Progenitor cell of endocrine pancreas (in vitro differentiated cells): ENCODE data around the gene CCDC88B. TPM values are rescaled to one million over a fixed set of nuclear protein-coding genes. Genes with fewer than 3 reads are reported as not detected.

ENCODE experiments used
- DNase-seq: peaks from one replicate; pipeline ENCODE4 v3.0.0; 2021; ENCODE audit warnings: low spot score; ENCODE audit not compliant: unreplicated experiment
- H3K27ac Mint-ChIP-seq: 2 replicates; pipeline ENCODE4 v1.8.0; 2021; ENCODE audit warnings: mild to moderate bottlenecking, moderate library complexity, mixed read lengths
- H3K27me3 Mint-ChIP-seq: 2 replicates; pipeline ENCODE4 v1.8.0; 2021; ENCODE audit warnings: mixed read lengths
- H3K36me3 Mint-ChIP-seq: 2 replicates; pipeline ENCODE4 v1.8.0; 2022; ENCODE audit warnings: mixed read lengths; ENCODE audit not compliant: insufficient read depth
- H3K4me1 Mint-ChIP-seq: 2 replicates; pipeline ENCODE4 v1.8.0; 2021; ENCODE audit warnings: low read depth, mixed read lengths
- H3K4me3 Mint-ChIP-seq: 2 replicates; pipeline ENCODE4 v1.8.0; 2021; ENCODE audit warnings: low read depth, mild to moderate bottlenecking, moderate library complexity, mixed read lengths
- H3K9me3 Mint-ChIP-seq: 2 replicates; pipeline ENCODE4 v1.8.0; 2021; ENCODE audit warnings: low read depth, mixed read lengths
- total RNA-seq: library from RNA; stranded (reverse); gene quantifications from 2 replicates; pipeline ENCODE4 v1.2.1, GENCODE V29; 2021
- TF ChIP-seq, protein P1 (sequence below): fragments of 200-600 bp; sonication (generic); IDR thresholded peaks from one replicate; pipeline ENCODE4 v1.5.0; 2021; ENCODE audit warnings: antibody characterized with exemption, mild to moderate bottlenecking; ENCODE audit not compliant: unreplicated experiment

CCDC88B gene
- total RNA-seq, 1 donor from 2014 or later: 4.3 TPM

DNA sequence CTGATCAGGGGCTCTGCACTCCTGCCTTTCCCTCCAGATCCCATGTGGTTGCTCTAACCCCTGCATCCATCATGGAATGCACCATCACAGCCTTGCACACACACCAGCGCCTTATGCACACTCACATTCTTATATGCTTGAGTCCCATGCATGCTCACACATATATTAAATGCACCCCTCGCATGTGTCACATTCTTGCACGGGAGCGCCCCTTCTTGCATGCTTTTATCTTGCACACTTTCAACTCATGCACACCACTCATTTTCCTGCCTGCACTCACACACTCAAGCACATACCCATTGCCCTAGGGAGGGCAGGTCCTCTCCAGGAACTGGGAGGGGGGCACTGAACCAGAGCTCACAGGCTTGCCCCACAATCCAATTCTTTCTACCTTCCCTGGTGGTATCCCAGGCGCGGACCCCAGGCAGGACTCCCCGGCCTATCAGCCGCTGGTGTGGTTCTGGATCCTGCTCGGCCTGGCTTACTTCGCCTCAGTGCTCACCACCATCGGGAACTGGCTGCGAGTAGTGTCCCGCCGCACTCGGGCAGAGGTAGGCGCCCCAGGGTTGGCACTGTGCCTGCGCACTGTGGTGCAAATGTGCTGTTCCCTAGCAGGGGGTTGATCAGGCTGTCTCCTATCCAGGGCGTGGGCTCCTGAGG lies 42.2 kb upstream of the CCDC88B start:
- peaks cover 5% of the 10 kb centered on the region for H3K4me1 Mint-ChIP-seq
- peaks cover 86% of the 10 kb centered on the region for H3K27me3 Mint-ChIP-seq
- H3K9me3 Mint-ChIP-seq: no peaks in the 10 kb centered on the region
- no peak for DNase-seq
- no peak overlapping the region for H3K4me3 Mint-ChIP-seq
- H3K36me3 Mint-ChIP-seq: peaks cover 2% of the 10 kb centered on the region
- TF ChIP-seq, protein P1, sequence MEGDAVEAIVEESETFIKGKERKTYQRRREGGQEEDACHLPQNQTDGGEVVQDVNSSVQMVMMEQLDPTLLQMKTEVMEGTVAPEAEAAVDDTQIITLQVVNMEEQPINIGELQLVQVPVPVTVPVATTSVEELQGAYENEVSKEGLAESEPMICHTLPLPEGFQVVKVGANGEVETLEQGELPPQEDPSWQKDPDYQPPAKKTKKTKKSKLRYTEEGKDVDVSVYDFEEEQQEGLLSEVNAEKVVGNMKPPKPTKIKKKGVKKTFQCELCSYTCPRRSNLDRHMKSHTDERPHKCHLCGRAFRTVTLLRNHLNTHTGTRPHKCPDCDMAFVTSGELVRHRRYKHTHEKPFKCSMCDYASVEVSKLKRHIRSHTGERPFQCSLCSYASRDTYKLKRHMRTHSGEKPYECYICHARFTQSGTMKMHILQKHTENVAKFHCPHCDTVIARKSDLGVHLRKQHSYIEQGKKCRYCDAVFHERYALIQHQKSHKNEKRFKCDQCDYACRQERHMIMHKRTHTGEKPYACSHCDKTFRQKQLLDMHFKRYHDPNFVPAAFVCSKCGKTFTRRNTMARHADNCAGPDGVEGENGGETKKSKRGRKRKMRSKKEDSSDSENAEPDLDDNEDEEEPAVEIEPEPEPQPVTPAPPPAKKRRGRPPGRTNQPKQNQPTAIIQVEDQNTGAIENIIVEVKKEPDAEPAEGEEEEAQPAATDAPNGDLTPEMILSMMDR: no peak
- H3K27ac Mint-ChIP-seq: no peak overlapping the region

DNA sequence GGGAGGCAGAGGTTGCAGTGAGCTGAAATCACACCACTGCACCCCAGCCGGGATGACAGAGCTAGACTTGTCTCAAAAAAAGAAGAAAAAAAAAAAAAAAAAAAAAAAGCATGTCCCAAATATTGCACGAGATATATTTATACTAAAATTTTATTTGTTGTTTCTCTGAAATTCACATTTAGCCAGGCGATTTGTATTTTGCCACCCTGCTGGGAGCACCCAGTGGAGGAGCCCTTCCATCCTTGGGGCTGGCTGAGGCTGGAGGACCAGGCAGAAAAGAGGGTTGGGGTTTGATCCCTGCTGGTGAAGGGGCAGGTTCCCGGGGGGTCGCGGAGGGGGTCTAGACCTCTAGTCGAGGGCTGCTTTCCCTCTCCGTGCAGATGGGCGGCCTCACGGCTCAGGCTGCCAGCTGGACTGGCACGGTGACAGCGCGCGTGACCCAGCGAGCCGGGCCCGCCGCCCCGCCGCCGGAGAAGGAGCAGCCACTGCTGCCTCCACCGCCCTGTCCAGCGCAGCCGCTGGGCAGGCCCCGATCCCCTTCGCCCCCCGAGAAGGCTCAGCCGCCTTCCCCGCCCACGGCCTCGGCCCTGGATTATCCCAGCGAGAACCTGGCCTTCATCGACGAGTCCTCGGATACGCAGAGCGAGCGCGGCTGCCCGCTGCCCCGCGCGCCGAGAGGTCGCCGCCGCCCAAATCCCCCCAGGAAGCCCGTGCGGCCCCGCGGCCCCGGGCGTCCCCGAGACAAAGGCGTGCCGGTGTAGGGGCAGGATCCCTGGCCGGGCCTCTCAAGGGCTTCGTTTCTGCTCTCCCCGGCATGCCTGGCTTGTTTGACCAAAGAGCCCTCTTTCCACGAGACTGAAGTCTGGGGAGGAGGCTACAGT lies 40.8 kb upstream of the CCDC88B start:
- Mint-ChIP-seq H3K36me3 (peaks cover 2% of the 10 kb centered on the region), H3K27me3 (peaks cover 74% of the 10 kb centered on the region), H3K4me1 (peaks cover 5% of the 10 kb centered on the region), H3K9me3 (no peaks in the 10 kb centered on the region), H3K27ac (no peak overlapping the region), H3K4me3 (no peak overlapping the region)
- no peak for DNase-seq
- TF ChIP-seq, protein P1: no peak

DNA sequence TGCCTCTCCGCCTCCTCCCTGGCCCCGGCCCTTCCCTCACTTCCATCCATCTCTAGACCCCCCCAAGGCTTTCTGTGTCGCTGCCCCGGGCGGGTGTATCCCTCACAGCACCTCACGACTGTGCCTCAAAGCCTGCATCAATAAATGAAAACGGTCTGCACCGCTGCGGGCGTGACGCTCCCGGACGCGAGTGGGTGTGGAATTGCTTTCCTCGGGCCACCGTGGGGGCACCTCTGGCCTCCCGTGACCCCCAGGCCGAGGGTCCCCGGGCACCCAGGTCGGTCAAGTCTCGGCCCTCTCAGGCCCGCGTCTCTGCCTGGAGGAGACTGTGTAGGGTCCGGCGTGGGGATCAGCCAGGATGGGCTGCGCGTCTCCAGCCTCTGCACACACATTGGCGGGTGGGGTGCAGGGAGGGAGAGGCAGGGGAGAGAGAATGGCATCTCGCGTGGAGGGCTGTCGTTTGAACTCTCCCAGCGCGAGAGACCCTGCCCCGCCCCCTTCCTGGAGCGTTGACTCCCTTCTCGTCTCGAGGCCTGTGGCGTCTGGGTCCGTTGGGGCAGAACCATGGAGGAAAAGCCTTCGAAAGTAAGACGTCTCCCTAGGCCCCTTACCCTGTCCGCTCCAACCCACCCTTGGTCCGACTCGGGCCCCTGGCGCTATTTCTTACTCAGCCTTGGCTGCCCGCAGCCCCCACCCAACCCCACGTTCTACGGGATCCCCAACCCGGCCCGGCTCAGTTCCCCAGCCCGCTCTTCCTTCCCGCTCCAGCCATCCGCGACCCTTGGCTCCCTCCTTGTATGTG lies 40.0 kb upstream of the CCDC88B start, which contains the start of gene CATSPERZ:
TSS of gene CATSPERZ (plus strand) at position 512 of the 802 bp plus-strand sequence. CDS start at position 565, 53 bp downstream.
- DNase-seq: no peak
- Mint-ChIP-seq H3K36me3 (peaks cover under 1% of the 10 kb centered on the region), H3K4me1 (peaks cover 7% of the 10 kb centered on the region), H3K4me3 (peak within 1 kb of the TSS; percentile 58), H3K27me3 (peaks cover 69% of the 10 kb centered on the region), H3K9me3 (no peaks in the 10 kb centered on the region), H3K27ac (peak within 1 kb of the TSS; percentile 82)
- TF ChIP-seq, protein P1: no peak

DNA sequence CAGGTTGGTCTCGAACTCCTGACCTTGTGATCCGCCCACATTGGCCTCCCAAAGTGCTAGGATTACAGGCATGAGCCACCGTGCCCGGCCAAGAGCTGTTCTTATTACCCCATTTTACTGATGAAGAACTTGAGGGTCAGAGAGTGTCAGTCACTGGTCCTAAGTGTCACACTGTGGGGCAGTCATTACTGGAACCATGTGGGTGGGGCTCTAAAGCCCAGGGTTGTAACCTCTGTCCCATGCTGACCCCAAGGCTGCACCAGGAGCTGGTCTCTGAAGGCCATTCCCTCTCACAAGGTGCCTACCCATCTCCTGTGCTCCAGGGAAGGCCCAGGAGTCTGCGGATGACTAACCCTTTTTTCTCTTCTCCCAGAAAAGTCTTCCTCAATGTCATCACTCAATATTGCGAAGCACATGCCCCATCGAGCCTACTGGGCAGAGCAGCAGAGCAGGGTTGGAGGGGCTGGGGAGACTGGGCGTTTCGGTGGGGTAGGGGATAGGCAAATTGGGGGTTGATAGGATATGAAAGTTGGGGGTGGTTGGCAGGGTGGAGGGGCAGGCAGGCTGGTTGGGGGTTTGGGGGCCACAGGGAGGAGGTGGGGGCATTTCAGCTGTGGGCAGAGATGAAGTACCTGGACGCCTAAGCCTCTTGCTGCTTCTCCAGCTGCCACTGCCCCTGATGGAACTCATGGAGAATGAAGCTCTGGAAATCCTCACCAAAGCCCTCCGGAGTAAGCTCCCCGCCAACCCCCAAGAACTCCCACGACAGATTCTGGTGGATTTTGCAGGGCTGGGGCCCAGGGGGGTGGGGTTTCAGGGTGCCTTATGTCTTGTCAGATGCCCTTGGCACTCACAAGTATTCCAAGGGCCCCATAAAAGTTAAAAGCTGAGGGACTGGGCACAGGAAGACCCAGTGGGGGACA lies 36.6 kb upstream of the CCDC88B start:
- Mint-ChIP-seq H3K27me3 (peaks cover 36% of the 10 kb centered on the region), H3K36me3 (no peaks in the 10 kb centered on the region), H3K4me3 (no peak overlapping the region), H3K27ac (no peak overlapping the region), H3K9me3 (no peaks in the 10 kb centered on the region), H3K4me1 (peaks cover 14% of the 10 kb centered on the region)
- DNase-seq: no peak
- TF ChIP-seq, protein P1: no peak
